Sciatic nerve (tissue), 2 donors: ENCODE results near the gene PALS1. TPM values are rescaled to one million over a fixed set of nuclear protein-coding genes. Genes with fewer than 3 reads are reported as not detected.
A peak's percentile ranks its signal among the peaks of the same experiment; 100 is the strongest.

Experiments
- ATAC-seq: fragments of 200-7000 bp; cut with Tn5 transposase; one replicate; pipeline ENCODE4 v1.9.1; 2020; ENCODE audit warnings: mild to moderate bottlenecking, moderate library complexity
- DNase-seq: peaks from one replicate; pipeline ENCODE4 v3.0.0-alpha.2; 2020; ENCODE audit warnings: low spot score
- intact Hi-C: fragments of 100-400 bp; cut with DNase I; formaldehyde crosslinking; loops from one replicate; pipeline ENCODE4 v1.14.2; 2022
- total RNA-seq: library from RNA; stranded (reverse); fragmentation: NEBNext Ultra II Directional; extraction: Animal tissue kit (Norgen Biotek cat#: 25700); gene quantifications from one replicate; pipeline ENCODE4 v1.2.1, GENCODE V29; 2021
- donor health status: DM: no; HTN: no; CAD: no.
- donor health status: DM: no; HTN: no; CAD: no.

The PALS1 gene
- total RNA-seq, result 31.8 TPM

- intact Hi-C loops, result no loop called here
- DNase-seq, result no peak
- peak; percentile 24 for ATAC-seq
Measured at GRCh38 chr14:67241411-67242167, at the start of gene PALS1. Gene PALS1, plus strand, starts transcription at chr14:67241435. Its CDS starts 37,736 bp downstream, at chr14:67279171.

- no peak for DNase-seq
- intact Hi-C loops, result no loop called here
- ATAC-seq, result no peak
Measured at GRCh38 chr14:67191768-67192290, 49.4 kb upstream of the PALS1 start.

- DNase-seq (no peak), ATAC-seq (no peak)
- intact Hi-C loops, result no loop called here
Measured at GRCh38 chr14:67192366-67192765, 48.9 kb upstream of the PALS1 start.

GRCh38 chr14:67195279-67195678 lies 46.0 kb upstream of the PALS1 start:
- ATAC-seq (no peak), DNase-seq (no peak)
- intact Hi-C loops, result no loop called here

- intact Hi-C loops, result no loop called here
- ATAC-seq (no peak), DNase-seq (no peak)
Measured at GRCh38 chr14:67199016-67199415, 42.2 kb upstream of the PALS1 start.

- intact Hi-C loops, result no loop called here
- ATAC-seq (no peak), DNase-seq (no peak)
Measured at GRCh38 chr14:67207810-67208209, 33.4 kb upstream of the PALS1 start.

- intact Hi-C loops, result no loop called here
- ATAC-seq, result no peak
Measured at GRCh38 chr14:67218126-67218525, 23.1 kb upstream of the PALS1 start.

GRCh38 chr14:67221248-67221981 lies 19.8 kb upstream of the PALS1 start:
- intact Hi-C loops, result no loop called here
- ATAC-seq, result no peak
- no peak for DNase-seq

More at GRCh38 chr14:67218126-67218525, 23.1 kb upstream of the PALS1 start:
- DNase-seq, result no peak

- ATAC-seq, result no peak
- intact Hi-C loops, result no loop called here
- DNase-seq, result no peak
Measured at GRCh38 chr14:67221982-67222328, 19.3 kb upstream of the PALS1 start.

GRCh38 chr14:67225523-67225922 lies 15.7 kb upstream of the PALS1 start:
- ATAC-seq (no peak), DNase-seq (no peak)
- intact Hi-C loops, result no loop called here

GRCh38 chr14:67228325-67228984 lies 12.8 kb upstream of the PALS1 start:
- DNase-seq (no peak), ATAC-seq (no peak)
- intact Hi-C loops, result no loop called here

GRCh38 chr14:67232066-67232465 lies 9.2 kb upstream of the PALS1 start:
- ATAC-seq (no peak), DNase-seq (no peak)
- intact Hi-C loops, result no loop called here

GRCh38 chr14:67232621-67233020 lies 8.6 kb upstream of the PALS1 start:
- ATAC-seq (no peak), DNase-seq (no peak)
- intact Hi-C loops, result no loop called here

GRCh38 chr14:67237591-67237990 lies 3.6 kb upstream of the PALS1 start:
- ATAC-seq, result no peak
- DNase-seq, result no peak
- intact Hi-C loops, result no loop called here

- DNase-seq (no peak), ATAC-seq (no peak)
- intact Hi-C loops, result no loop called here
Measured at GRCh38 chr14:67239582-67239981, 1.7 kb upstream of the PALS1 start.

- ATAC-seq (peak; percentile 58), DNase-seq (peak; percentile 73)
- intact Hi-C loops, result no loop called here
Measured at GRCh38 chr14:67240168-67240932, 885 bp upstream of the PALS1 start.

GRCh38 chr14:67240978-67241410 lies 241 bp upstream of the PALS1 start:
- DNase-seq (peak; percentile 97), ATAC-seq (peak; percentile 99)
- intact Hi-C loops, result no loop called here

- intact Hi-C loops, result no loop called here
- ATAC-seq, result no peak
- DNase-seq, result no peak
Measured at GRCh38 chr14:67242168-67242420, 859 bp downstream of the PALS1 start.

GRCh38 chr14:67245104-67245503 lies 3.9 kb downstream of the PALS1 start:
- intact Hi-C loops, result no loop called here
- DNase-seq (no peak), ATAC-seq (no peak)
